ENCODE results near the gene ZNF180.

ZNF180 gene

DNA sequence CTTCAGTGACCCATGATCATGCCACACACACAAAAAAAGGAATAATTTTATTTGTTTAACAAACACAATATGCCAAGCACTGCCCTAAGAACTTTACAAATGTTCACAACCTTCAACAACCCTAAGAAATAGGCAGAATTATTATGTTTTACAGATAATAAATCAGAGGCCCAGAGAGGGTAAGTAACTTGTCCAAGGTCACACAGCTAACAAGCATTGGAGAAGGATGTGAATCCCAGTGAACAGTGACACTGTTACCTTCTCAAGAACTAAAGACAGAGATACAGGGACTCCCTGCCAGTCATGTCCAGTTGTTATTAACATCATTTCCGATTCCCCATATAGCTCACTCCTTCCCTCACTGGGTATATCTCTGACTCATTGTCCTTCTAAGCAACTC is 15.6 kb upstream of the ZNF180 start:
- TF ChIP-seq YY1 (IDR thresholded peaks at IDR 0.05; ENCODE audit: low read depth) (no peak), NFIC (IDR thresholded peaks at IDR 0.05) (no peak), EP300 (IDR thresholded peaks at IDR 0.05; ENCODE audit: borderline replicate concordance) (no peak), TCF12 (IDR thresholded peaks at IDR 0.05; ENCODE audit: low read depth) (no peak), CREB1 (IDR thresholded peaks at IDR 0.05; ENCODE audit: low read depth) (no peak), TAF1 (IDR thresholded peaks at IDR 0.05; ENCODE audit: low read depth) (no peak), ZBTB7A (IDR thresholded peaks at IDR 0.05; ENCODE audit: low read depth) (no peak), RAD21 (IDR thresholded peaks at IDR 0.05; ENCODE audit: low read depth) (no peak), REST (IDR thresholded peaks at IDR 0.05; ENCODE audit: low read depth) (no peak), FOXM1 (IDR thresholded peaks at IDR 0.05; ENCODE audit: borderline replicate concordance, low read depth) (no peak), EGR1 (IDR thresholded peaks at IDR 0.05) (no peak), TEAD4 (IDR thresholded peaks at IDR 0.05) (no peak), CEBPB (IDR thresholded peaks at IDR 0.05) (no peak)
- TF ChIP-seq, protein P1, sequence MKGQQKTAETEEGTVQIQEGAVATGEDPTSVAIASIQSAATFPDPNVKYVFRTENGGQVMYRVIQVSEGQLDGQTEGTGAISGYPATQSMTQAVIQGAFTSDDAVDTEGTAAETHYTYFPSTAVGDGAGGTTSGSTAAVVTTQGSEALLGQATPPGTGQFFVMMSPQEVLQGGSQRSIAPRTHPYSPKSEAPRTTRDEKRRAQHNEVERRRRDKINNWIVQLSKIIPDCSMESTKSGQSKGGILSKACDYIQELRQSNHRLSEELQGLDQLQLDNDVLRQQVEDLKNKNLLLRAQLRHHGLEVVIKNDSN (IDR thresholded peaks at IDR 0.05), result no peak
- TF ChIP-seq, protein P2, sequence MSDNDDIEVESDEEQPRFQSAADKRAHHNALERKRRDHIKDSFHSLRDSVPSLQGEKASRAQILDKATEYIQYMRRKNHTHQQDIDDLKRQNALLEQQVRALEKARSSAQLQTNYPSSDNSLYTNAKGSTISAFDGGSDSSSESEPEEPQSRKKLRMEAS (IDR thresholded peaks at IDR 0.05), result no peak

DNA sequence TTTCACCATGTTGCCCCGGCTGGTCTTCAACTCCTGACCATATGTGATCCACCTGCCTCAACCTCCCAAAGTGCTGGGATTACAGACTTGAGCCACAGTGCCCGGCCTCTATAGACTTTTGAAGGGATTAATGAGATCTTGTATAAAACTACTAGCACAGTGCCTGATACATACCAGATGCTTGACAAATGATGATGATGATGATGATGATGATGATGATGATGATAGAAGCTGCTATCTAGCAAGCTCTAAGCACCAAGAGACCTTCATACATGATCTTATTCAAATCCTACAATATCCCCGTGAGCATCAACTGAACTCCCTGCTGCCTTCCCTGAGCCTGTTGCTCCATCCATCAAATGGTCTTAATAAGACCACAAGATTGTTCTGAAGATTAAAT is 14.7 kb upstream of the ZNF180 start:
- TF ChIP-seq EP300 (IDR thresholded peaks at IDR 0.05; ENCODE audit: borderline replicate concordance), result no peak
- no peak for TF ChIP-seq EGR1 (IDR thresholded peaks at IDR 0.05)

DNA sequence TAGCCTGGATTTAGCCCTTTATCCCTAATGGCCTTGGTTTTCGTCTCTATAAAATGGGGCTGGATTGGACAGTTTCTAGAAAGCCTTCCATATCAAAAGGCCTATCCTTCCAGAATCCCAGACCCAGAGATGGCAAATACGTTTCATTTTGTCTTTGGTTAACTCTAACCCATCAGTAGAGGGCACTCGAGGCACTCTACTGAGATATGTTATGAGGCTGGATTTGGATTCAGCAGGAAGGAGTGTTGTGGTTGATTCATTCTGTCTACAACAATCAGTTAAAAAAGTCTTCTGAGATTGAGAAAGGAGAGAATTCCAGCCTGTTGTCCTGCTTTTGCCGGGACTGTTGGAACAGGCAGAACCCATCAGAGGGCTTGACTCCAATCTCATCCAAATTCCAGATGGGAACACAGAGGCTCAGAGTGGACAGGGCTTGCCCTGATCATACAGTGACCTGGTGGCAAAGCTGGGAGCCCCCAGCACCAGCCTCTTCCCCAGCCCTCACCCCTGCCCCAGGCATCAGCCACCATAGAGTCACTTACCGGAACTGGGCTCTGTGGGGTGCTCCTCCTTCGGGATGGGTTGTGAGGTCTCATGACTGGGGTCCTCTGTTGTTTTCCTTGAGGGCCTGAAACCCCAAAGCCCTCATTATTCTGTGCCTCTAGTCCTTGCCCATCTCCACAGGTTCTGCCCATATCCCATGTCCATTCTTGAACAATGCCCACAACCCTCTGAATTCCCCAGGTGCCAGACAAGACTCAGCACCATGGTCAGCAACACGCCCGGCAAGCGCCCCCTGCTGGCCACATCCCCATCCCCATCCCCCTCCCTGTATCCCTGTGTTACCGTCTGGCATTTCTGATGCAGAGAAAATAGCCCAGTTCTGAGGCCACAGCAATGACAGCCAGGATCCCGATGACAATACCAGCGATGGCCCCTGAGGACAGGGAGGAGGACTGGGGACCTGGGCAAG is 12.3 kb upstream of the ZNF180 start:
- TF ChIP-seq TAF1 (IDR thresholded peaks at IDR 0.05; ENCODE audit: low read depth) (no peak), RAD21 (IDR thresholded peaks at IDR 0.05; ENCODE audit: low read depth) (peak; percentile 50), TEAD4 (IDR thresholded peaks at IDR 0.05) (peak; percentile 14; the same call in 1 of the 2 replicates), REST (IDR thresholded peaks at IDR 0.05; ENCODE audit: low read depth) (peak; percentile 97), YY1 (IDR thresholded peaks at IDR 0.05; ENCODE audit: low read depth) (0 out of 2 replicates have a peak, but pooled peaks have one; percentile 31), EP300 (IDR thresholded peaks at IDR 0.05; ENCODE audit: borderline replicate concordance) (no peak)
- TF ChIP-seq, protein P2 (IDR thresholded peaks at IDR 0.05), result no peak
- TF ChIP-seq, protein P1 (IDR thresholded peaks at IDR 0.05), result no peak

DNA sequence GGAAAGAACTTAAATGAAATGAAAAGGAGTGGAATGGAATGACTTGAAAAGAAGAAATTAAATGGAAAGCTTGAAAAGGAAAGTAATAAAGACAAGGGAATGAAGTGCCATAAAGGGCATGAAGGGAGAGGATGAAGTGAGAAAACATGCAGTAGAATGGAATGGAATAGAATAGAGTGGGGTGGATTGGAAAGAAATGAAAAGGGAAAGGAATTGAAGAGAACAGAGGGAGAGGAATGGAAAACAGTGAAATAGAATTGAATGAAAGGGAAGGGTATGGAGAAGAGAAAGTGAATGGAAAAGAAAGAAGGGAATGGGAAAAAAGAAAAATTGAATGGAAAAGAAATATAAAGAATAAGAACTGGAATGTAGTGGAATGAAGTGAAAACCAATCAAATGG is 9.2 kb upstream of the ZNF180 start:
- no peak for TF ChIP-seq REST (IDR thresholded peaks at IDR 0.05; ENCODE audit: low read depth)
- TF ChIP-seq TAF1 (IDR thresholded peaks at IDR 0.05; ENCODE audit: low read depth), result no peak
- no peak for TF ChIP-seq TCF12 (IDR thresholded peaks at IDR 0.05; ENCODE audit: low read depth)
- no peak for TF ChIP-seq CEBPB (IDR thresholded peaks at IDR 0.05)
- no peak for TF ChIP-seq EP300 (IDR thresholded peaks at IDR 0.05; ENCODE audit: borderline replicate concordance)
- TF ChIP-seq YY1 (IDR thresholded peaks at IDR 0.05; ENCODE audit: low read depth), result no peak
- TF ChIP-seq RAD21 (IDR thresholded peaks at IDR 0.05; ENCODE audit: low read depth), result no peak
- TF ChIP-seq, protein P1 (IDR thresholded peaks at IDR 0.05), result no peak
- no peak for TF ChIP-seq CREB1 (IDR thresholded peaks at IDR 0.05; ENCODE audit: low read depth)
- no peak for TF ChIP-seq ZBTB7A (IDR thresholded peaks at IDR 0.05; ENCODE audit: low read depth)
- no peak for TF ChIP-seq EGR1 (IDR thresholded peaks at IDR 0.05)
- TF ChIP-seq FOXM1 (IDR thresholded peaks at IDR 0.05; ENCODE audit: borderline replicate concordance, low read depth), result no peak
- no peak for TF ChIP-seq NFIC (IDR thresholded peaks at IDR 0.05)
- TF ChIP-seq, protein P2 (IDR thresholded peaks at IDR 0.05), result no peak
- no peak for TF ChIP-seq TEAD4 (IDR thresholded peaks at IDR 0.05)

Measured in Ishikawa (cell line).